ENCODE results near the gene BPIFB1.

The BPIFB1 gene

GRCh38 chr20:33299111-33299603, 16.1 kb downstream of the BPIFB1 start:
- peak; percentile 38 for DNase-seq

DNA sequence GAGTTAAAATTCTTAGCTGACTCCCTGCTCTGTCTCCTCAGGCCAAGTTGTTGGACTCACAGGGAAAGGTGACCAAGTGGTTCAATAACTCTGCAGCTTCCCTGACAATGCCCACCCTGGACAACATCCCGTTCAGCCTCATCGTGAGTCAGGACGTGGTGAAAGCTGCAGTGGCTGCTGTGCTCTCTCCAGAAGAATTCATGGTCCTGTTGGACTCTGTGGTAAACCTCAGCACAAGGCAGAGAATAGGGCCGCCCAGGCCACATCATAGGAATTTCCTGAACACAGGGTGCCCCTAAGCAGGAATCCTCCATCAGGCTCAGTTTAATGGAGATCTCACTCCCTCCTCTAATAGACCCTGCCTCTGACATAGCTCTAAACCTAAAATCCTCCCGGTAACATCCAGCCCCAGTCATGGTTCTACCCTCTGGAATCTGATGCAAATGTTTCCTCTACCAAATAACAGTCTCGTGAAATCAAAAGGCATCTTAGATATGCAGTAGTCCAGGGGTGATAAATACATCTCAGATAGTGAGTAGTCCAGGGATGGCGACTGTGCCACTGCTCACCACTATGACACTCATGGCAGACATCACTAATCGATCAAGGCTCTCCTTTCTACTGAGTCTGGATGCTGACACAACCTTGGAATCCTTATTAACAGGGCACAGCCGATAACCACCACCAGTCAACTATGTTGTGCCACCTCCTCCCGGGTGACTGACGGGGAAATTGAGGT, 18.3 kb downstream of the BPIFB1 start:
- peak; percentile 12 for DNase-seq

DNA sequence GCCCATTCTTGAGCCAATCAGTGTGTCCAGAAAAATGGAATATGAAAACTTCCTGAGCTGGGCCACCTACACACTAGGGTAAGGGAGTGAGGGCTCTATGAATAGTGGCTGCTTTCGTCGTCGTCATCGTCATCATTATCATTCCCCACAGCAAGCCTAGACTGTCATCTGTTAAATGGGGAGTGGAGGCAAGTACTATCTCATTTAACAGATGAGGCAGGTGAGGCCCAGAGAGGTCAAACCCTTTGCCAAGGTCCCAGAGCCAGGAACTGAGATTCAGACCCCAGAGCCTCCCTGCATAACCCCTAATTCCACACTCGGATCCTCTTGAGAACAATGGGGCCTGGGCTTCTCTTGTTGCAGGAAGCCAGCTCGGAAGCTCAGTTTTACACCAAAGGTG, 20.6 kb downstream of the BPIFB1 start:
- no peak for DNase-seq

DNA sequence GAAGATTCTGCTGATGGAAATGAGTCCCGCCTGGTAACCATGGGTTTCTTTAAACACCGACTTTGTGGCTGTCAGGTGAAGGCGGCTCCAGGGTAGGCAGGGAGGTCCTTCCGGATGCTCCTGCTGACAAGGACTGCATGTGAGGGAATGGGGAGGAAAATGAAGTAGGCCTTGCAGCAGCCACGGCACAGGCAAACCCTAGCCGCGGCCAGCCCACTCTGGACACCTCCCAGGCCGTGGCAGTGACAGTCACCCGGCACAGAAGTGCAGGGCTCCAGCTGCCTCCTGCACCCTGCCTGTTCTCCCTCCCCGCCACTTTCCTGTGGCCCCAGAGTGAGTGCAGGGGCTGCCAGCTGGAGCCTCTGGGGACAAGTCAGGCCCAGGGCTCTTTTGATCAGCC, 21.0 kb downstream of the BPIFB1 start:
- peak; percentile 6 for DNase-seq

DNA sequence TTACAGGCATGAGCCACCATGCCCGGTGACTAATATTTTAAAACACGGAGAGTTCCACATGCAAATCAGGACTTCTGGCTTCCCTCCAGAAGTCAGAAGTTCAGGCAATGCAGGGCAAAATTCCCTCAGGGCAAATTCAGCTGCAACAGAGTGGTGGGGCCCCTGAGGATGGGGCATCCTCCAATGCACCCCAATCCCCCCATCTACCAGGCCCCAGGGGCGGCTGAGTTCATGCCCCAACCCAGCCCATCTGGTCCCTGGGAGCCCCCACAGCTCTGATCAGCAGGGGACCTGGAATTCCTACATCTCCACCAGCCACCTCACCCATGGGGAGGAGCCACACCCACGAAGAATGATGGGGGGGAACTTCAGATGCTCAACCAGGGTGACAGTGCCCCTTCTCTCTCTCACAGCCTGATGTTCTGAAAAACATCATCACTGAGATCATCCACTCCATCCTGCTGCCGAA, 22.6 kb downstream of the BPIFB1 start:
- peak; percentile 4 for DNase-seq

GRCh38 chr20:33306228-33306627, 23.2 kb downstream of the BPIFB1 start:
- DNase-seq, result peak; percentile 6

DNA sequence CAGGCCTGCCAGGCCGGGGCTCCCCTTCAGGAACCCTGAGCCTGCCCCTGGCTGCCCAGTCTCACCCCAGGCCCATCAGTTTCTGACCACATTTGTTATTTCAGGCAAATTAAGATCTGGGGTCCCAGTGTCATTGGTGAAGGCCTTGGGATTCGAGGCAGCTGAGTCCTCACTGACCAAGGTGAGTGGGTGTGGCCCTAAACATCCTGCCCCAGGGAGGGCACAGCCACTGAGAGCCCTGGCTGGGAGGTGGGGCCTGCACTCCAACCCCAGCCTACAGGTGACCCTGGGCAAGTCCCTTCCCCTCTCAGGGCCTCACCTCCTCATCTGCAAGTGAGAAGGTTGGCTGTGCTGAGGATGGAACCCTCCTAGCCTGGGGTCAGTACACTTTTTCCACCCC, 23.8 kb downstream of the BPIFB1 start:
- DNase-seq, result peak; percentile 5

GRCh38 chr20:33308668-33309067, 25.7 kb downstream of the BPIFB1 start:
- DNase-seq, result peak; percentile 14

DNA sequence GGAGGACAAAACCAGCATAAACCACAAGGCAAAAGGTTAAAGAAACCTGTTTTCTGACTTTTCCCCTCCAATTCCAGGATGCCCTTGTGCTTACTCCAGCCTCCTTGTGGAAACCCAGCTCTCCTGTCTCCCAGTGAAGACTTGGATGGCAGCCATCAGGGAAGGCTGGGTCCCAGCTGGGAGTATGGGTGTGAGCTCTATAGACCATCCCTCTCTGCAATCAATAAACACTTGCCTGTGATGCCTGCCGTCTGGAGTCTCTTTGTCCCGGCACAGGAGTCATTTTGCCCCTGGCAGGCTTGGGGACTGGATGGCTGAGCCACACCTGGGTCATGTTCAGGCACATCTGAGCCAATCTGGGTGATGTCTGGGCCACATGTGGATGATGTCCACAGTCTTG, 26.6 kb downstream of the BPIFB1 start:
- peak; percentile 6 for DNase-seq

DNA sequence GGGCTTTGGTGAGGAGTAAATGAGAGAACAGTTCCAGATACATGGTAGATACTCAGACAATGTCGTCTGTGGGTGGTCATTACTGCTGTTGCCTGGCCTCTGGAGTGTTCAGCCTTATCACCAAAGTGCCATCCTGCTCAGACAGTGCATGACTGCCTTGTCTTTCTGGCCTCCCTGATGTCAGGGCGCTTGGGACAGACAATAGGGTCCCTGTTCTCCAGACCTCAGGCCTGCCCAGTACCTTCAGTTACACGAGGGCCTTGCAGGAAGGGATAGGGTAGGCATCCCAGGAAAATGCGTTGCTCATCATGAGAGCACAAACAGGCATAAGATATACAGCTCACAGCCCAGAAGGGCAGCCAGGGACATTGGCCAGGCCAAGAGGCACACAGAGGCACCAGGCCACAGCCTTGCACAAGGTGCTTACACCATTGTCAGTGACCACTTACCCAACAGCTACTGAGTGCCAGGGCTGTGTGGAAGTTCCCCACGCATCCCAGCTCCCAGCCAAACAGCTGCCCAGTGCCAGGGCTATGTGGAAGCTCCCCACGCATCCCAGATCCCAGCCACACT, 27.4 kb downstream of the BPIFB1 start:
- DNase-seq, result peak; percentile 3

DNA sequence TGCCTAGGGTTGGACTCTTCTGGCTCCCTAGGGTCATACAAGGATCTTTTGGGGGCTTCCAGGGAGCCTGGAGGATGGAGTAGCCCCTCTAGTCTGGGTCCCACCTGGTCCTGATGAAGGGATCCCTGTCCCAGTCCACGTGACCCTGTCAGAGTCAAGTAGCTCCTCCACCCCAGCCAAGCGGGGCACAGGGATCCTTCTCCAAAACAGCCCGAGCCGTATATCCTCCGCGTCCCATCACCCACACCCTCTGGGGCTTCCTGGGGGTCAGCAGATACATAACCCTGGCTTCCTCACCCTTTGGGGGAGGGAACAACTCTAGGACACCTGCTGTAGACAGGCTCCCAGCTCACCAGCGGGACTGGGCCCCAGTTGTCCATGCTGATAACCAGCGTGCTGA, 28.0 kb downstream of the BPIFB1 start:
- peak; percentile 3 for DNase-seq

DNA sequence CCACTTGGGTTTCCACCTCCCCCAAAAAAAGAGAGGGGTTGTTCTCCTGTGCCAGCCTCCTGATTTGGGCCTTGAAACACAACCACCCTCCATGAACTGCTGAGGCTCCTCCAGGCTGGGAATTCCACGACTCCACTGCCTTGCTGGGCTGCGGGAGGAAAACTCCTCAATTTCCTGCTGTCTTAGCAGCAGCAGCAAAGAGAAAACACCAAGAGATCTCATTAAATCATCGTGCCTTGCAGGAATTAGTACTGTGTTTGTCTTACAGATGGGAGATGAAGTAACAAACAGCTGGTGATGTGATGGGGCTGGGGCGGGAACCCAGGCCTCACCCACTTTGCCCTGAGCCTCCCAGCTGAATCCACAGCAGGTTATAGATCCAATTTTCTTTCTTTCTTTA, 29.0 kb downstream of the BPIFB1 start:
- no peak for DNase-seq

- DNase-seq, result peak; percentile 6
These were observed 29.6 kb downstream of the BPIFB1 start for GRCh38 chr20:33312583-33312982.

GRCh38 chr20:33313686-33314314, 30.8 kb downstream of the BPIFB1 start:
- DNase-seq, result peak; percentile 1

DNA sequence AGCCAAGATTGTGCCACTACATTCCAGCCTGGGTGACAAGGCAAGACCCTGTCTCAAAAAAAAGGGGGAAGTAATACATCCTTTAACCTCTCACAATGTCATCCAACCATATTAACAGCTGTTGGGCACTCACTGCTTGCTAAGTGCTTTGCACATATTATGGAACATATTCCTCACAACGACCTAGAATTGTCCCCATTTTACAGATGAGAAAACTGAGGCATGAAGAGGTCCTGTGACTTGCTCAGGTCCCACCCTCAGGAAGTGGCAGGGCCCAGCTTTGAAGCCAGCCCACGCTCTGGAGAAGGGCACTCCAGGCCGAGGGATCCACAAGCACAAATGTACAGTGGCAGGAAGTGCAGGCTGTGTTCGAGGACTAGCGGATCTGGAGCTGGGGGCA, 33.3 kb downstream of the BPIFB1 start:
- DNase-seq, result peak; percentile 6

GRCh38 chr20:33316958-33317357, 33.9 kb downstream of the BPIFB1 start:
- peak; percentile 12 for DNase-seq

- DNase-seq, result peak; percentile 14
These were observed 34.5 kb downstream of the BPIFB1 start for GRCh38 chr20:33317424-33318095.

- peak; percentile 2 for DNase-seq
These were observed 35.0 kb downstream of the BPIFB1 start for GRCh38 chr20:33318096-33318429.

- no peak for DNase-seq
These were observed 37.0 kb downstream of the BPIFB1 start for GRCh38 chr20:33320006-33320405.

- DNase-seq, result no peak
These were observed 39.4 kb downstream of the BPIFB1 start for GRCh38 chr20:33322456-33322855.

DNA sequence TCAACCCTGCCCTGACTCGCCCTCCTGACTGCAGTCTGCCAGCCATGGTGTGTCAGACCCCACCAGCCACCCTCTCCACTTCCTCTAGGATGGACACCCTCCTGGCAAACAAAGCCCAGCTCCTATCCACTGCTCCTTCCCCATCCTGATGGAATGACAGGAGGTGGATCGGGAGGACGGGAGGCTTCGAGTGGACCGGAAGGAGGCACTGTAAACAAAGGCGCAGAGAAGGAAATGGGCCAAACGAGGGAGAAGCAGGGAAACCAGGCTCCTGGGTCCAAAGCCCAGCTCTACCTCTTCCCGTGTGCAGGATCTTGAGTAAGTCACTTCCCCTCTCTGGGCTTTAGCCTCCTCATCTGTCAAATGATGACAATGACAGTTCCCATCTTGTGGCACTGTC, 40.2 kb downstream of the BPIFB1 start:
- DNase-seq, result no peak

GRCh38 chr20:33325350-33325749, 42.3 kb downstream of the BPIFB1 start:
- no peak for DNase-seq
